ENCODE results near the gene KLHL10. TPM values are rescaled to one million over a fixed set of nuclear protein-coding genes. Genes with fewer than 3 reads are reported as not detected.

KLHL10 gene
- total RNA-seq, 2 experiments from 2014 or later: not detected

GRCh38 chr17:41813699-41814124 is 23.9 kb upstream of the KLHL10 start:
- H3K4me1 ChIP-seq (ENCODE audit: insufficient read depth, low read length): peaks cover 34% of the 10 kb centered on the region
- Mint-ChIP-seq H3K36me3 (ENCODE audit: low read depth) (peaks cover 10% of the 10 kb centered on the region), H3K27me3 (no peaks in the 10 kb centered on the region), H3K4me3 (peak overlapping the region; percentile 82), H3K4me1 (ENCODE audit: low read depth) (peaks cover 22% of the 10 kb centered on the region), H3K9me3 (no peaks in the 10 kb centered on the region), H3K27ac (no peak overlapping the region)
- CTCF ChIA-PET: interaction anchor here (0.6 kb wide), 1 partner anchor 507 kb away, joined by 3 read pairs; no protein-coding TSS in a partner anchor
- no peak for TF ChIP-seq CTCF (IDR thresholded peaks at IDR 0.05)
- DNase-seq: no peak
- H3K9me3 ChIP-seq (ENCODE audit: control insufficient read depth in 1 of 2, insufficient read depth in 1 of 2, low read length in 2 of 2): no peaks in the 10 kb centered on the region
- POLR2A ChIA-PET: no interaction called here
- no peak for ATAC-seq (ENCODE audit: poor library complexity)
- no peak overlapping the region for H3K4me3 ChIP-seq (ENCODE audit: low read length)
- no peaks in the 10 kb centered on the region for H3K27me3 ChIP-seq (ENCODE audit: control insufficient read depth in 1 of 2, insufficient read depth in 2 of 2, low read length in 2 of 2)
- H3K36me3 ChIP-seq (ENCODE audit: insufficient read depth, low read length): no peaks in the 10 kb centered on the region
- H3K27ac ChIP-seq (ENCODE audit: low read depth in 1 of 2, low read length in 2 of 2): no peak overlapping the region
- intact Hi-C loops (cut with DNase I, micrococcal nuclease): no loop called here

DNA sequence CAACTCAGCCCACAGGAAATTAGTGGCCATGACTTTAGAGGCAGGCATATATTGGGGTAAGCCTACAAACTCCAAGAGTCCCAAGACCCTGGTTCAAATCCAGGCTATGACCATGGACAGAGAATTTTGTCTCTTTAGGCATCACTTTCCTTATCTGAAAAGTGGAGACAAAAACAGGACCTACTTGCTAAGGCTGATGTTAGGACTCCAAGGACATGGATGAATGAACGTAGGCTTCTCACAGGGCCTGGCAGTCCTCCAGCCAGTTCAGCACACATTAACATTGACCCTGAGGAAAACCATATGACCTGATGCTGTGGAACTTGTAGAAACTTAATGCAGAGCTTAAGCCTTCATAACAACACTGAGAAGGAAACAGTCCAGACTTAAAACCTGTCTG is 23.4 kb upstream of the KLHL10 start:
- Histone ChIP-seq H3K27me3 (ENCODE audit: control insufficient read depth in 1 of 2, insufficient read depth in 2 of 2, low read length in 2 of 2) (no peaks in the 10 kb centered on the region), H3K27ac (ENCODE audit: low read depth in 1 of 2, low read length in 2 of 2) (no peak overlapping the region), H3K9me3 (ENCODE audit: control insufficient read depth in 1 of 2, insufficient read depth in 1 of 2, low read length in 2 of 2) (no peaks in the 10 kb centered on the region), H3K4me1 (ENCODE audit: insufficient read depth, low read length) (peaks cover 34% of the 10 kb centered on the region), H3K4me3 (ENCODE audit: low read length) (no peak overlapping the region), H3K36me3 (ENCODE audit: insufficient read depth, low read length) (no peaks in the 10 kb centered on the region)
- DNase-seq: no peak
- ATAC-seq (ENCODE audit: poor library complexity): no peak
- CTCF ChIA-PET: interaction anchor here (0.6 kb wide), 1 partner anchor 506 kb away, joined by 3 read pairs; no protein-coding TSS in a partner anchor
- Mint-ChIP-seq H3K9me3 (no peaks in the 10 kb centered on the region), H3K4me1 (ENCODE audit: low read depth) (peaks cover 22% of the 10 kb centered on the region), H3K36me3 (ENCODE audit: low read depth) (peaks cover 10% of the 10 kb centered on the region), H3K4me3 (peak overlapping the region; percentile 65), H3K27ac (no peak overlapping the region), H3K27me3 (no peaks in the 10 kb centered on the region)
- TF ChIP-seq CTCF (IDR thresholded peaks at IDR 0.05): no peak
- intact Hi-C loops (cut with DNase I, micrococcal nuclease): no loop called here
- POLR2A ChIA-PET: no interaction called here

GRCh38 chr17:41816637-41817320 is 20.8 kb upstream of the KLHL10 start:
- H3K4me3 Mint-ChIP-seq: no peak overlapping the region
- H3K27me3 ChIP-seq (ENCODE audit: control insufficient read depth in 1 of 2, insufficient read depth in 2 of 2, low read length in 2 of 2): no peaks in the 10 kb centered on the region
- H3K9me3 Mint-ChIP-seq: no peaks in the 10 kb centered on the region
- no peak overlapping the region for H3K4me3 ChIP-seq (ENCODE audit: low read length)
- H3K27ac ChIP-seq (ENCODE audit: low read depth in 1 of 2, low read length in 2 of 2): no peak overlapping the region
- peaks cover 4% of the 10 kb centered on the region for H3K36me3 Mint-ChIP-seq (ENCODE audit: low read depth)
- ChIA-PET POLR2A (no interaction called here), CTCF (no interaction called here)
- H3K36me3 ChIP-seq (ENCODE audit: insufficient read depth, low read length): no peaks in the 10 kb centered on the region
- no peak for DNase-seq
- H3K27me3 Mint-ChIP-seq: no peaks in the 10 kb centered on the region
- TF ChIP-seq CTCF (IDR thresholded peaks at IDR 0.05): no peak
- peaks cover 8% of the 10 kb centered on the region for H3K4me1 Mint-ChIP-seq (ENCODE audit: low read depth)
- peaks cover 13% of the 10 kb centered on the region for H3K4me1 ChIP-seq (ENCODE audit: insufficient read depth, low read length)
- no peak for ATAC-seq (ENCODE audit: poor library complexity)
- intact Hi-C loops (cut with DNase I, micrococcal nuclease): no loop called here
- H3K27ac Mint-ChIP-seq: no peak overlapping the region
- H3K9me3 ChIP-seq (ENCODE audit: control insufficient read depth in 1 of 2, insufficient read depth in 1 of 2, low read length in 2 of 2): no peaks in the 10 kb centered on the region

Measured in CD4-positive, alpha-beta T cell (primary cell).